WTC11 (cell line): ENCODE measurements around the gene ZNF556. TPM values are rescaled to one million over a fixed set of nuclear protein-coding genes. Genes with fewer than 3 reads are reported as not detected.

Experiments
- ATAC-seq: fragments of 200-7000 bp; cut with Tn5 transposase; 2 replicates; pipeline ENCODE4 v1.10.0; 2021; ENCODE audit warnings: mild to moderate bottlenecking, moderate library complexity
- CTCF ChIA-PET: fragments of 300-600 bp; sonication (Branson Sonifier 250); formaldehyde crosslinking; loops from one replicate; lab custom pipeline; 2021; ENCODE audit warnings: antibody characterized with exemption; lab: Charles Lee
- POLR2A ChIA-PET: fragments of 350-600 bp; sonication (Branson Sonifier 250); formaldehyde crosslinking; loops from one replicate; lab custom pipeline; 2021; ENCODE audit warnings: antibody characterized with exemption; lab: Charles Lee
- DNase-seq: peaks from one replicate; pipeline ENCODE4 v3.0.0; 2021; ENCODE audit warnings: low spot score
- H3K27ac Mint-ChIP-seq: 2 replicates; pipeline ENCODE4 v1.8.0; 2021; ENCODE audit warnings: mixed read lengths
- H3K27me3 Mint-ChIP-seq: 2 replicates; pipeline ENCODE4 v1.8.0; 2021; ENCODE audit warnings: low read depth, mild to moderate bottlenecking, moderate library complexity, mixed read lengths
- H3K36me3 Mint-ChIP-seq: 2 replicates; pipeline ENCODE4 v1.8.0; 2021; ENCODE audit warnings: mixed read lengths
- H3K4me1 Mint-ChIP-seq: 2 replicates; pipeline ENCODE4 v1.8.0; 2022; ENCODE audit warnings: mixed read lengths
- H3K4me3 Mint-ChIP-seq: 2 replicates; pipeline ENCODE4 v1.8.0; 2021; ENCODE audit warnings: mild to moderate bottlenecking, moderate library complexity, mixed read lengths
- H3K9me3 Mint-ChIP-seq: 2 replicates; pipeline ENCODE4 v1.8.0; 2021; ENCODE audit warnings: mixed read lengths
- CBFB ChIP-seq: sonication (generic); formaldehyde crosslinking; IDR thresholded peaks from 2 replicates; pipeline ENCODE4 v1.8.1; 2022; ENCODE audit warnings: mild to moderate bottlenecking, low read depth, missing genetic modification reagents
- CREM ChIP-seq: sonication (generic); formaldehyde crosslinking; IDR thresholded peaks from 2 replicates; pipeline ENCODE4 v1.8.1; 2022; ENCODE audit warnings: mild to moderate bottlenecking, missing genetic modification reagents, moderate library complexity
- ESRRA ChIP-seq: sonication (generic); formaldehyde crosslinking; IDR thresholded peaks from 2 replicates; pipeline ENCODE4 v1.8.1; 2022; ENCODE audit warnings: mild to moderate bottlenecking, missing genetic modification reagents, borderline replicate concordance
- FOXK1 ChIP-seq: sonication (generic); formaldehyde crosslinking; IDR thresholded peaks from 2 replicates; pipeline ENCODE4 v1.8.0; 2022; ENCODE audit warnings: mild to moderate bottlenecking, moderate library complexity, missing genetic modification reagents
- JUN ChIP-seq: sonication (generic); formaldehyde crosslinking; IDR thresholded peaks from 2 replicates; pipeline ENCODE4 v1.8.0; 2023; ENCODE audit warnings: mild to moderate bottlenecking, missing genetic modification reagents
- KAT7 ChIP-seq: sonication (generic); formaldehyde crosslinking; IDR thresholded peaks from 2 replicates; pipeline ENCODE4 v1.8.1; 2023; ENCODE audit warnings: missing genetic modification reagents, mild to moderate bottlenecking, borderline replicate concordance
- MXD4 ChIP-seq: fragments of 250-450 bp; sonication (Bioruptor Pico); IDR thresholded peaks from 2 replicates; pipeline ENCODE4 v1.8.0; 2021; ENCODE audit warnings: mild to moderate bottlenecking, moderate library complexity, borderline replicate concordance
- MYBL2 ChIP-seq: sonication (generic); formaldehyde crosslinking; IDR thresholded peaks from 2 replicates; pipeline ENCODE4 v1.8.1; 2023; ENCODE audit warnings: mild to moderate bottlenecking, moderate library complexity, missing genetic modification reagents
- NFE2L1 ChIP-seq: sonication (generic); formaldehyde crosslinking; IDR thresholded peaks from 2 replicates; pipeline ENCODE4 v1.8.1; 2023; ENCODE audit warnings: missing genetic modification reagents
- NR1H2 ChIP-seq: sonication (generic); formaldehyde crosslinking; IDR thresholded peaks from 2 replicates; pipeline ENCODE4 v1.9.0; 2021; ENCODE audit warnings: mild to moderate bottlenecking, moderate library complexity, missing genetic modification reagents
- RORB ChIP-seq: fragments of 250-450 bp; sonication (Bioruptor Pico); IDR thresholded peaks from 2 replicates; pipeline ENCODE4 v1.9.0; 2021; ENCODE audit warnings: mild to moderate bottlenecking
- TCF7 ChIP-seq: sonication (generic); formaldehyde crosslinking; IDR thresholded peaks from 2 replicates; pipeline ENCODE4 v1.8.0; 2022; ENCODE audit warnings: mild to moderate bottlenecking, low read depth, missing genetic modification reagents, moderate library complexity
- TEAD4 ChIP-seq: sonication (generic); formaldehyde crosslinking; IDR thresholded peaks from 2 replicates; pipeline ENCODE4 v1.8.0; 2022; ENCODE audit warnings: mild to moderate bottlenecking, missing genetic modification reagents
- ZNF121 ChIP-seq: sonication (generic); formaldehyde crosslinking; IDR thresholded peaks from 2 replicates; pipeline ENCODE4 v1.8.0; 2023; ENCODE audit warnings: missing genetic modification reagents
- ZNF532 ChIP-seq: fragments of 250-450 bp; sonication (Bioruptor Pico); IDR thresholded peaks from 2 replicates; pipeline ENCODE4 v1.9.0; 2021; ENCODE audit warnings: mild to moderate bottlenecking, borderline replicate concordance
- total RNA-seq: library from RNA; stranded (reverse); gene quantifications from 3 replicates; pipeline ENCODE4 v1.2.3, GENCODE V29; 2021
- TF ChIP-seq, protein P1 (sequence below): sonication (generic); formaldehyde crosslinking; IDR thresholded peaks from 2 replicates; pipeline ENCODE4 v1.8.1; 2022; ENCODE audit warnings: missing genetic modification reagents, borderline replicate concordance
- TF ChIP-seq, protein P2 (sequence below): sonication (generic); formaldehyde crosslinking; conservative IDR thresholded peaks from 2 replicates; pipeline ENCODE4 v1.8.1; 2022; ENCODE audit warnings: mild to moderate bottlenecking, missing genetic modification reagents
- TF ChIP-seq, protein P3 (sequence below): sonication (generic); formaldehyde crosslinking; IDR thresholded peaks from 2 replicates; pipeline ENCODE4 v1.8.0; 2023; ENCODE audit warnings: missing genetic modification reagents, mild to moderate bottlenecking, borderline replicate concordance
- TF ChIP-seq, protein P4 (sequence below): sonication (generic); formaldehyde crosslinking; IDR thresholded peaks from 2 replicates; pipeline ENCODE4 v1.8.1; 2022; ENCODE audit warnings: mild to moderate bottlenecking, moderate library complexity, missing genetic modification reagents
- TF ChIP-seq, protein P5 (sequence below): sonication (generic); formaldehyde crosslinking; IDR thresholded peaks from 2 replicates; pipeline ENCODE4 v1.8.1; 2023; ENCODE audit warnings: mild to moderate bottlenecking, missing genetic modification reagents

Gene ZNF556
- total RNA-seq, 1 experiment from 2014 or later, result 0.11 TPM

DNA sequence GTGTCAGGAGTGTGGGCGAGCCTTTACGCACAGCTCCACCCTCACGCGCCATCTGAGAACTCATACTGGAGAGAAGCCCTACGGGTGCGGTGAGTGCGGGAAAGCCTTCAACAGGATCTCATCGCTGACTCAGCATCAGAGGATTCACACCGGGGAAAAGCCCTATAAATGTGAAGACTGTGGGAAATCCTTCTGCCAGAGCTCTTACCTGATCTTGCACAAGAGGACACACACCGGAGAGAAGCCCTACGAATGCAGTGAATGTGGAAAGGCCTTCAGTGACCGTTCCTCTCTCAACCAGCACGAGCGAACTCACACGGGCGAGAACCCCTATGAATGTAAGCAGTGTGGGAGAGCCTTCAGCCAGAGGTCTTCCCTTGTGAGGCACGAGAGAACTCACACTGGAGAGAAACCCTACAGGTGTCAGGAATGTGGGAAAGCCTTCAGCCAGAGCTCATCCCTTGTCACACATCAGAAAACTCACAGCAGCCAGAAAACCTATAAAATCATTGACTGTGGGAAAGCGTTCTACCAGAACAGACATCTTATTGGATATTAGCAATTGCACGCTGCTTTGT is 32.8 kb upstream of the ZNF556 start:
- H3K27me3 Mint-ChIP-seq, result peaks cover 13% of the 10 kb centered on the region
- POLR2A ChIA-PET, result no interaction called here
- CTCF ChIA-PET, result no interaction called here
- no peak overlapping the region for H3K27ac Mint-ChIP-seq
- H3K9me3 Mint-ChIP-seq, result peaks cover 62% of the 10 kb centered on the region
- TF ChIP-seq FOXK1 (no peak), ESRRA (CRISPR knock-in tag) (no peak), CREM (CRISPR knock-in tag) (no peak), ZNF121 (CRISPR knock-in tag) (no peak), NFE2L1 (CRISPR knock-in tag) (no peak), CBFB (CRISPR knock-in tag) (no peak)
- H3K36me3 Mint-ChIP-seq, result peaks cover 61% of the 10 kb centered on the region
- ATAC-seq, result no peak
- H3K4me3 Mint-ChIP-seq, result no peak overlapping the region
- no peak for DNase-seq
- no peaks in the 10 kb centered on the region for H3K4me1 Mint-ChIP-seq

- Mint-ChIP-seq H3K4me1 (peaks cover 4% of the 10 kb centered on the region), H3K4me3 (no peak overlapping the region), H3K36me3 (peaks cover 46% of the 10 kb centered on the region)
- ChIA-PET CTCF (interaction anchor here (1.9 kb wide), 1 partner anchor 50 kb away, joined by 4 read pairs; no protein-coding TSS in a partner anchor), POLR2A (no interaction called here)
- ATAC-seq (no peak), DNase-seq (no peak)
- TF ChIP-seq, protein P1, sequence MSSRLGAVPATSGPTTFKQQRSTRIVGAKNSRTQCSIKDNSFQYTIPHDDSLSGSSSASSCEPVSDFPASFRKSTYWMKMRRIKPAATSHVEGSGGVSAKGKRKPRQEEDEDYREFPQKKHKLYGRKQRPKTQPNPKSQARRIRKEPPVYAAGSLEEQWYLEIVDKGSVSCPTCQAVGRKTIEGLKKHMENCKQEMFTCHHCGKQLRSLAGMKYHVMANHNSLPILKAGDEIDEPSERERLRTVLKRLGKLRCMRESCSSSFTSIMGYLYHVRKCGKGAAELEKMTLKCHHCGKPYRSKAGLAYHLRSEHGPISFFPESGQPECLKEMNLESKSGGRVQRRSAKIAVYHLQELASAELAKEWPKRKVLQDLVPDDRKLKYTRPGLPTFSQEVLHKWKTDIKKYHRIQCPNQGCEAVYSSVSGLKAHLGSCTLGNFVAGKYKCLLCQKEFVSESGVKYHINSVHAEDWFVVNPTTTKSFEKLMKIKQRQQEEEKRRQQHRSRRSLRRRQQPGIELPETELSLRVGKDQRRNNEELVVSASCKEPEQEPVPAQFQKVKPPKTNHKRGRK (CRISPR knock-in tag), result no peak
- TF ChIP-seq NR1H2, result no peak
- no peak for TF ChIP-seq RORB
- TF ChIP-seq, protein P2, sequence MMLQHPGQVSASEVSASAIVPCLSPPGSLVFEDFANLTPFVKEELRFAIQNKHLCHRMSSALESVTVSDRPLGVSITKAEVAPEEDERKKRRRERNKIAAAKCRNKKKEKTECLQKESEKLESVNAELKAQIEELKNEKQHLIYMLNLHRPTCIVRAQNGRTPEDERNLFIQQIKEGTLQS, result no peak
- TF ChIP-seq JUN (CRISPR knock-in tag), result no peak
- TF ChIP-seq, protein P3, sequence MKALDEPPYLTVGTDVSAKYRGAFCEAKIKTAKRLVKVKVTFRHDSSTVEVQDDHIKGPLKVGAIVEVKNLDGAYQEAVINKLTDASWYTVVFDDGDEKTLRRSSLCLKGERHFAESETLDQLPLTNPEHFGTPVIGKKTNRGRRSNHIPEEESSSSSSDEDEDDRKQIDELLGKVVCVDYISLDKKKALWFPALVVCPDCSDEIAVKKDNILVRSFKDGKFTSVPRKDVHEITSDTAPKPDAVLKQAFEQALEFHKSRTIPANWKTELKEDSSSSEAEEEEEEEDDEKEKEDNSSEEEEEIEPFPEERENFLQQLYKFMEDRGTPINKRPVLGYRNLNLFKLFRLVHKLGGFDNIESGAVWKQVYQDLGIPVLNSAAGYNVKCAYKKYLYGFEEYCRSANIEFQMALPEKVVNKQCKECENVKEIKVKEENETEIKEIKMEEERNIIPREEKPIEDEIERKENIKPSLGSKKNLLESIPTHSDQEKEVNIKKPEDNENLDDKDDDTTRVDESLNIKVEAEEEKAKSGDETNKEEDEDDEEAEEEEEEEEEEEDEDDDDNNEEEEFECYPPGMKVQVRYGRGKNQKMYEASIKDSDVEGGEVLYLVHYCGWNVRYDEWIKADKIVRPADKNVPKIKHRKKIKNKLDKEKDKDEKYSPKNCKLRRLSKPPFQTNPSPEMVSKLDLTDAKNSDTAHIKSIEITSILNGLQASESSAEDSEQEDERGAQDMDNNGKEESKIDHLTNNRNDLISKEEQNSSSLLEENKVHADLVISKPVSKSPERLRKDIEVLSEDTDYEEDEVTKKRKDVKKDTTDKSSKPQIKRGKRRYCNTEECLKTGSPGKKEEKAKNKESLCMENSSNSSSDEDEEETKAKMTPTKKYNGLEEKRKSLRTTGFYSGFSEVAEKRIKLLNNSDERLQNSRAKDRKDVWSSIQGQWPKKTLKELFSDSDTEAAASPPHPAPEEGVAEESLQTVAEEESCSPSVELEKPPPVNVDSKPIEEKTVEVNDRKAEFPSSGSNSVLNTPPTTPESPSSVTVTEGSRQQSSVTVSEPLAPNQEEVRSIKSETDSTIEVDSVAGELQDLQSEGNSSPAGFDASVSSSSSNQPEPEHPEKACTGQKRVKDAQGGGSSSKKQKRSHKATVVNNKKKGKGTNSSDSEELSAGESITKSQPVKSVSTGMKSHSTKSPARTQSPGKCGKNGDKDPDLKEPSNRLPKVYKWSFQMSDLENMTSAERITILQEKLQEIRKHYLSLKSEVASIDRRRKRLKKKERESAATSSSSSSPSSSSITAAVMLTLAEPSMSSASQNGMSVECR (CRISPR knock-in tag), result no peak
- TF ChIP-seq KAT7, result no peak
- TF ChIP-seq TEAD4 (CRISPR knock-in tag), result no peak
- TF ChIP-seq, protein P4, sequence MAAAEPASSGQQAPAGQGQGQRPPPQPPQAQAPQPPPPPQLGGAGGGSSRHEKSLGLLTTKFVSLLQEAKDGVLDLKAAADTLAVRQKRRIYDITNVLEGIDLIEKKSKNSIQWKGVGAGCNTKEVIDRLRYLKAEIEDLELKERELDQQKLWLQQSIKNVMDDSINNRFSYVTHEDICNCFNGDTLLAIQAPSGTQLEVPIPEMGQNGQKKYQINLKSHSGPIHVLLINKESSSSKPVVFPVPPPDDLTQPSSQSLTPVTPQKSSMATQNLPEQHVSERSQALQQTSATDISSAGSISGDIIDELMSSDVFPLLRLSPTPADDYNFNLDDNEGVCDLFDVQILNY, result no peak
- no peak for TF ChIP-seq MYBL2 (CRISPR knock-in tag)
- no peak for TF ChIP-seq ZNF532
- TF ChIP-seq TCF7, result no peak
- TF ChIP-seq, protein P5, sequence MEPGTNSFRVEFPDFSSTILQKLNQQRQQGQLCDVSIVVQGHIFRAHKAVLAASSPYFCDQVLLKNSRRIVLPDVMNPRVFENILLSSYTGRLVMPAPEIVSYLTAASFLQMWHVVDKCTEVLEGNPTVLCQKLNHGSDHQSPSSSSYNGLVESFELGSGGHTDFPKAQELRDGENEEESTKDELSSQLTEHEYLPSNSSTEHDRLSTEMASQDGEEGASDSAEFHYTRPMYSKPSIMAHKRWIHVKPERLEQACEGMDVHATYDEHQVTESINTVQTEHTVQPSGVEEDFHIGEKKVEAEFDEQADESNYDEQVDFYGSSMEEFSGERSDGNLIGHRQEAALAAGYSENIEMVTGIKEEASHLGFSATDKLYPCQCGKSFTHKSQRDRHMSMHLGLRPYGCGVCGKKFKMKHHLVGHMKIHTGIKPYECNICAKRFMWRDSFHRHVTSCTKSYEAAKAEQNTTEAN, result no peak
- no peak for TF ChIP-seq MXD4 (CRISPR knock-in tag)
- TF ChIP-seq, all 79 proteins: peak for 0
- peaks cover 14% of the 10 kb centered on the region for H3K27me3 Mint-ChIP-seq
- peaks cover 45% of the 10 kb centered on the region for H3K9me3 Mint-ChIP-seq
- H3K27ac Mint-ChIP-seq, result no peak overlapping the region
Measured at GRCh38 chr19:2837430-2837829, 29.7 kb upstream of the ZNF556 start.
